Panc1 (cell line): ENCODE results near the gene DCST2. TPM values are rescaled to one million over a fixed set of nuclear protein-coding genes. Genes with fewer than 3 reads are reported as not detected.

ENCODE experiments used
- ATAC-seq: fragments of 200-7000 bp; cut with Tn5 transposase; 2 replicates; pipeline ENCODE4 v1.9.1; 2020; ENCODE audit warnings: mild to moderate bottlenecking, moderate library complexity
- Bru-seq: library from RNA; stranded (reverse); fragments of 400-500 nt; gene quantifications from one replicate; lab custom pipeline; 2021; lab: Mats Ljungman, UMichigan
- BruChase-seq, 2 experiments: library from RNA; stranded (reverse); fragments of 400-500 nt; gene quantifications; one replicate each; lab custom pipeline; 2021; lab: Mats Ljungman, UMichigan
- BruUV-seq: library from RNA; stranded (reverse); fragments of 400-500 nt; replicated peaks from 2 replicates; lab custom pipeline; 2021; lab: Mats Ljungman, UMichigan
- CTCF ChIA-PET: fragments of 300-600 bp; sonication (Branson Sonifier 250); formaldehyde crosslinking; loops from one replicate; lab custom pipeline; 2022; ENCODE audit warnings: antibody characterized with exemption; lab: Charles Lee
- POLR2A ChIA-PET: fragments of 300-600 bp; sonication (Branson Sonifier 250); formaldehyde crosslinking; loops from one replicate; lab custom pipeline; 2022; ENCODE audit warnings: antibody characterized with exemption; lab: Charles Lee
- DNase-seq: peaks from one replicate; pipeline ENCODE4 v3.0.0-alpha.2; 2010; ENCODE audit warnings: low read depth, low spot score
- H3K27ac ChIP-seq: 2 replicates; pipeline ENCODE4 v1.5.1; 2011; ENCODE audit warnings: mild to moderate bottlenecking, low read length, inconsistent platforms
- H3K27me3 ChIP-seq: fragments of 200-500 bp; sonication (Bioruptor generic); 2 replicates; pipeline ENCODE4 v1.6.0; 2014; ENCODE audit warnings: low read length, inconsistent platforms; ENCODE audit not compliant: control insufficient read depth, insufficient read depth
- H3K36me3 ChIP-seq: fragments of 200-500 bp; sonication (Bioruptor generic); 2 replicates; pipeline ENCODE4 v1.5.1; 2014; ENCODE audit warnings: inconsistent platforms, mild to moderate bottlenecking, low read length, moderate library complexity; ENCODE audit not compliant: control insufficient read depth, insufficient read depth
- H3K4me1 ChIP-seq: 2 replicates; pipeline ENCODE4 v1.5.1; 2011; ENCODE audit warnings: inconsistent platforms, mild to moderate bottlenecking, low read length, moderate library complexity; ENCODE audit not compliant: control insufficient read depth, insufficient read depth
- H3K4me3 ChIP-seq, 2 experiments: 2 replicates each; pipeline ENCODE4 v1.5.1; 2011 to 2012; ENCODE audit warnings: low read depth in 2 of 2, low read length in 2 of 2, mild to moderate bottlenecking in 2 of 2, inconsistent platforms in 1 of 2, moderate library complexity in 1 of 2
- H3K9me3 ChIP-seq: fragments of 200-500 bp; sonication (Bioruptor generic); 2 replicates; pipeline ENCODE4 v1.5.1; 2014; ENCODE audit warnings: low read depth, mild to moderate bottlenecking, inconsistent platforms, low read length, moderate library complexity; ENCODE audit not compliant: control insufficient read depth, insufficient read depth
- POLR2AphosphoS5 ChIP-seq: IDR thresholded peaks from 2 replicates; pipeline ENCODE4 v1.6.1; 2012; ENCODE audit warnings: mild to moderate bottlenecking, low read depth, low read length, moderate library complexity
- SIN3A ChIP-seq: IDR thresholded peaks from 2 replicates; pipeline ENCODE4 v1.6.1; 2012; ENCODE audit warnings: low read depth, mild to moderate bottlenecking, low read length, moderate library complexity, borderline replicate concordance; ENCODE audit not compliant: insufficient read depth
- TCF7L2 ChIP-seq: IDR thresholded peaks from 2 replicates; pipeline ENCODE4 v1.6.1; 2011; ENCODE audit warnings: mild to moderate bottlenecking, low read depth, low read length, inconsistent platforms
- in situ Hi-C: cut with HindIII; loops from 2 replicates; pipeline ENCODE4 v1.10.0; 2016; ENCODE audit warnings: low sequenced_read_pairs, low pct_unique_long_range_greater_than_20kb
- intact Hi-C: fragments of 100-400 bp; cut with micrococcal nuclease; formaldehyde crosslinking; loops from one replicate; pipeline ENCODE4 v1.10.0; 2022; ENCODE audit not compliant: unreplicated experiment
- long read RNA-seq: library from polyadenylated mRNA; unstranded; transcript quantifications from one replicate; pipeline ENCODE4 v2.0.0, GENCODE V29; 2021; ENCODE audit not compliant: unreplicated experiment
- polyA plus RNA-seq: library from polyadenylated mRNA; unstranded; fragments of >200 nt; gene quantifications from one replicate; pipeline ENCODE4 v1.2.1, GENCODE V29; 2012; ENCODE audit warnings: missing spikeins; ENCODE audit not compliant: insufficient read length
- total RNA-seq: library from RNA; stranded (reverse); gene quantifications from one replicate; pipeline ENCODE4 v1.2.1, GENCODE V29; 2021; ENCODE audit not compliant: unreplicated experiment
- TF ChIP-seq, protein P1 (sequence below), 2 experiments: IDR thresholded peaks; 2 replicates each; pipeline ENCODE4 v1.6.1; 2011 to 2012; ENCODE audit warnings: low read depth in 2 of 2, control low read depth in 1 of 2, low read length in 1 of 2, mild to moderate bottlenecking in 1 of 2, moderate library complexity in 1 of 2; ENCODE audit not compliant: insufficient read depth in 1 of 2
- TF ChIP-seq, protein P2 (sequence below): fragments of 450-650 bp; IDR thresholded peaks from 2 replicates; pipeline ENCODE4 v1.5.1; 2017; ENCODE audit warnings: mild to moderate bottlenecking

Gene DCST2
- 0.13 TPM for total RNA-seq
- not detected for polyA plus RNA-seq
- percentile 10 among the genes with signal in this experiment for Bru-seq, nascent RNA
- BruChase-seq, experiment 1, labeled RNA remaining after a 2-hour chase: percentile 21 among the genes with signal in this experiment
- BruChase-seq, experiment 2, labeled RNA remaining after a 6-hour chase: percentile 13 among the genes with signal in this experiment
- long read RNA-seq, partial matches to known transcripts: 1 of 1 reads
- long read RNA-seq, other reads (novel, unspliced or antisense): 0 of 1 reads

DNA sequence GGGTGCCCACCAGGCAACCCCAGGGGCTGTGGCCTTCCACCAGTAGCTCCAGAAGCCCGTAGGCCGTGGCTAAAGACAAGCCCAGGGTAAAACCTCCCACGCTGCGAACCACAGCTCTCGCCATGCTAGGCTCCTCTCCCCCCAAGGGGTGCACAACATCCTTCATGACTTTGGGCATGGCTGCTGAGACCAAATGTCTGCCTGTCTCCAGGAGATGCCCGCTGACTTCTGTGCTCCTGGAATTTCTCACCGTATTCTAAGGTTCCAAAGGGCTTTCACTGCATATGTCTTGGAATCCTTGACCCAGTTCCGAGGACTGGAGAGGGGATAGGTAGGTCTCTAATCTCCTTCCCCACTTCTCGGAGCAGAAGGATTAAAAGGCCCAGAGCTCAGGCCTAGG is at the start of gene DCST2, which contains the start of gene DCST1:
Gene DCST2 (minus strand): TSS at position 258 of the 400 bp plus-strand sequence. CDS start 80 bp downstream, at position 178.
Gene DCST1 (plus strand): TSS at position 301 of the 400 bp plus-strand sequence. CDS start 213 bp downstream, outside the sequence.
- Histone ChIP-seq H3K27me3 (no peaks in the 10 kb centered on the region), H3K9me3 (no peaks in the 10 kb centered on the region), H3K36me3 (no peaks in the 10 kb centered on the region), H3K4me1 (no peaks in the 10 kb centered on the region), H3K4me3 (no peak within 1 kb of the TSS), H3K27ac (no peak within 1 kb of the TSS)
- no peak for ATAC-seq
- no peak for DNase-seq
- ChIA-PET POLR2A (no interaction called here), CTCF (no interaction called here)
- BruUV-seq: no TSS peak
- intact Hi-C loops (no loop called here), in situ Hi-C loops (no loop called here)
- TF ChIP-seq, protein P1, sequence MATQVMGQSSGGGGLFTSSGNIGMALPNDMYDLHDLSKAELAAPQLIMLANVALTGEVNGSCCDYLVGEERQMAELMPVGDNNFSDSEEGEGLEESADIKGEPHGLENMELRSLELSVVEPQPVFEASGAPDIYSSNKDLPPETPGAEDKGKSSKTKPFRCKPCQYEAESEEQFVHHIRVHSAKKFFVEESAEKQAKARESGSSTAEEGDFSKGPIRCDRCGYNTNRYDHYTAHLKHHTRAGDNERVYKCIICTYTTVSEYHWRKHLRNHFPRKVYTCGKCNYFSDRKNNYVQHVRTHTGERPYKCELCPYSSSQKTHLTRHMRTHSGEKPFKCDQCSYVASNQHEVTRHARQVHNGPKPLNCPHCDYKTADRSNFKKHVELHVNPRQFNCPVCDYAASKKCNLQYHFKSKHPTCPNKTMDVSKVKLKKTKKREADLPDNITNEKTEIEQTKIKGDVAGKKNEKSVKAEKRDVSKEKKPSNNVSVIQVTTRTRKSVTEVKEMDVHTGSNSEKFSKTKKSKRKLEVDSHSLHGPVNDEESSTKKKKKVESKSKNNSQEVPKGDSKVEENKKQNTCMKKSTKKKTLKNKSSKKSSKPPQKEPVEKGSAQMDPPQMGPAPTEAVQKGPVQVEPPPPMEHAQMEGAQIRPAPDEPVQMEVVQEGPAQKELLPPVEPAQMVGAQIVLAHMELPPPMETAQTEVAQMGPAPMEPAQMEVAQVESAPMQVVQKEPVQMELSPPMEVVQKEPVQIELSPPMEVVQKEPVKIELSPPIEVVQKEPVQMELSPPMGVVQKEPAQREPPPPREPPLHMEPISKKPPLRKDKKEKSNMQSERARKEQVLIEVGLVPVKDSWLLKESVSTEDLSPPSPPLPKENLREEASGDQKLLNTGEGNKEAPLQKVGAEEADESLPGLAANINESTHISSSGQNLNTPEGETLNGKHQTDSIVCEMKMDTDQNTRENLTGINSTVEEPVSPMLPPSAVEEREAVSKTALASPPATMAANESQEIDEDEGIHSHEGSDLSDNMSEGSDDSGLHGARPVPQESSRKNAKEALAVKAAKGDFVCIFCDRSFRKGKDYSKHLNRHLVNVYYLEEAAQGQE (IDR thresholded peaks at IDR 0.05; ENCODE audit: insufficient read depth in 1 of 2, low read depth in 2 of 2, low read length in 1 of 2): no peak
- TF ChIP-seq TCF7L2: no peak
- TF ChIP-seq, protein P2, sequence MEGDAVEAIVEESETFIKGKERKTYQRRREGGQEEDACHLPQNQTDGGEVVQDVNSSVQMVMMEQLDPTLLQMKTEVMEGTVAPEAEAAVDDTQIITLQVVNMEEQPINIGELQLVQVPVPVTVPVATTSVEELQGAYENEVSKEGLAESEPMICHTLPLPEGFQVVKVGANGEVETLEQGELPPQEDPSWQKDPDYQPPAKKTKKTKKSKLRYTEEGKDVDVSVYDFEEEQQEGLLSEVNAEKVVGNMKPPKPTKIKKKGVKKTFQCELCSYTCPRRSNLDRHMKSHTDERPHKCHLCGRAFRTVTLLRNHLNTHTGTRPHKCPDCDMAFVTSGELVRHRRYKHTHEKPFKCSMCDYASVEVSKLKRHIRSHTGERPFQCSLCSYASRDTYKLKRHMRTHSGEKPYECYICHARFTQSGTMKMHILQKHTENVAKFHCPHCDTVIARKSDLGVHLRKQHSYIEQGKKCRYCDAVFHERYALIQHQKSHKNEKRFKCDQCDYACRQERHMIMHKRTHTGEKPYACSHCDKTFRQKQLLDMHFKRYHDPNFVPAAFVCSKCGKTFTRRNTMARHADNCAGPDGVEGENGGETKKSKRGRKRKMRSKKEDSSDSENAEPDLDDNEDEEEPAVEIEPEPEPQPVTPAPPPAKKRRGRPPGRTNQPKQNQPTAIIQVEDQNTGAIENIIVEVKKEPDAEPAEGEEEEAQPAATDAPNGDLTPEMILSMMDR: no peak
- TF ChIP-seq POLR2AphosphoS5: no peak
- TF ChIP-seq SIN3A: no peak

DNA sequence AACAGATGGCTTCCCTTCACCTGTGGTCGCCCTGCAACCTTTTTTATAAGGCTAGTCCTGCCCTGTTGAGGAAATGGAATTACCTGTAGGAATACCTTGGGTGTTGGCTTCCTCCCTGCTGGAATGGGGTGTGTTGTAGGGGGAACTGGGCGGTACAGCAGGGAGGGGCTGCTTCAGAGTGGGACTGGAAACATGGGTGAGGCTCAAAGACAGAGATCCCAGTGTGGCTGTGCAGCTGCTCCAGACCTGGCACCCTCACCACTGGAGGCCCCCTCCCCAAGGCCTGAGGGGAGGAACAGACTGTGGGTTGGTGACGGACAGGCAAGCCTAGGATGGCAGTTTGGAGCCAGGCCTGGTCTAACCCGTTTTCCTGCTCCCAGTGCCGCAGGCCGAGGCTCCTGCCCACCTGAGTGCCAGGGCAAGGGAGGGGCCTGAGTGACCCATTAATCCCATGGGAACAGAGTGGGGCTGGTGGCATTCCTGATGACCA is 49.5 kb upstream of the DCST2 start:
- intact Hi-C loops: no loop called here
- BruUV-seq: no TSS peak
- DNase-seq (no peak), ATAC-seq (no peak)
- no peaks in the 10 kb centered on the region; the same call in 1 of the 2 replicates for H3K36me3 ChIP-seq
- in situ Hi-C loops: no loop called here
- ChIA-PET POLR2A (interaction anchor here (0.6 kb wide), 2 partner anchors 89 to 144 kb away, joined by 4 to 9 read pairs; no protein-coding TSS in a partner anchor), CTCF (interaction anchor here (0.6 kb wide), 2 partner anchors 12 to 125 kb away, joined by 6 to 7 read pairs; no protein-coding TSS in a partner anchor)
- H3K27ac ChIP-seq: no peak overlapping the region
- no peak for TF ChIP-seq POLR2AphosphoS5
- peaks cover 21% of the 10 kb centered on the region for H3K4me1 ChIP-seq
- no peaks in the 10 kb centered on the region for H3K9me3 ChIP-seq
- H3K4me3 ChIP-seq: no peak overlapping the region
- H3K27me3 ChIP-seq: peaks cover 9% of the 10 kb centered on the region
